Liver (tissue), 9 donors: ENCODE data around the gene CCS. TPM values are rescaled to one million over a fixed set of nuclear protein-coding genes. Genes with fewer than 3 reads are reported as not detected.

Source experiments
- DNase-seq: peaks from one replicate; pipeline ENCODE4 v3.0.0-alpha.2; 2017; ENCODE audit warnings: low spot score
- H3K27ac ChIP-seq, 2 donors: one replicate each; pipeline ENCODE4 v1.7.0; 2013; ENCODE audit warnings: inconsistent platforms in 2 of 2, low read length in 2 of 2, control low read depth in 1 of 2, low read depth in 1 of 2, mild to moderate bottlenecking in 1 of 2
- H3K27me3 ChIP-seq, 4 donors: one replicate each; pipeline versions ENCODE4 v1.6.1 to v1.7.0; 2013; ENCODE audit warnings: low read length in 3 of 4, inconsistent platforms in 1 of 4, mild to moderate bottlenecking in 1 of 4, moderate library complexity in 1 of 4; ENCODE audit not compliant: control insufficient read depth in 4 of 4, insufficient read depth in 4 of 4
- H3K36me3 ChIP-seq, 4 donors: one replicate each; pipeline versions ENCODE4 v1.6.1 to v1.7.0; 2013; ENCODE audit warnings: low read length in 3 of 4, mild to moderate bottlenecking in 3 of 4, low read depth in 1 of 4, moderate library complexity in 1 of 4; ENCODE audit not compliant: control insufficient read depth in 4 of 4, insufficient read depth in 3 of 4
- H3K4me1 ChIP-seq, 4 donors: one replicate each; pipeline versions ENCODE4 v1.6.1 to v1.7.0; 2013; ENCODE audit warnings: low read length in 3 of 4, mild to moderate bottlenecking in 3 of 4, moderate library complexity in 1 of 4; ENCODE audit not compliant: control insufficient read depth in 4 of 4, insufficient read depth in 4 of 4
- H3K4me3 ChIP-seq, 3 donors: one replicate each; pipeline versions ENCODE4 v1.6.1 to v1.7.0; 2013; ENCODE audit warnings: low read length in 3 of 3, control low read depth in 1 of 3, low read depth in 1 of 3, mild to moderate bottlenecking in 1 of 3
- H3K9ac ChIP-seq, 2 donors: one replicate each; pipeline ENCODE4 v1.7.0; 2013; ENCODE audit warnings: low read length in 2 of 2, mild to moderate bottlenecking in 2 of 2, moderate library complexity in 2 of 2, control low read depth in 1 of 2, low read depth in 1 of 2
- H3K9me3 ChIP-seq, 4 donors: one replicate each; pipeline versions ENCODE4 v1.6.1 to v1.7.0; 2013; ENCODE audit warnings: low read length in 3 of 4; ENCODE audit not compliant: control insufficient read depth in 4 of 4
- CTCF ChIP-seq: fragments of 150-350 bp; IDR thresholded peaks from 2 replicates; pipeline ENCODE4 v1.5.1; 2017; ENCODE audit warnings: improper control_type of control experiment, low read depth, low read length; ENCODE audit not compliant: missing input control
- FOXA1 ChIP-seq: IDR thresholded peaks from 2 replicates; pipeline ENCODE4 v1.6.1; 2016; ENCODE audit warnings: antibody characterized with exemption
- FOXA2 ChIP-seq: IDR thresholded peaks from 2 replicates; pipeline ENCODE4 v1.6.1; 2016; ENCODE audit warnings: antibody characterized with exemption
- GABPA ChIP-seq, 2 donors: IDR thresholded peaks in 1 of 2; conservative IDR thresholded peaks in 1 of 2; 2 replicates each; pipeline ENCODE4 v1.6.1; 2016; ENCODE audit warnings: antibody characterized with exemption in 2 of 2, mild to moderate bottlenecking in 1 of 2, moderate library complexity in 1 of 2
- HNF4A ChIP-seq, 2 donors: conservative IDR thresholded peaks; 2 replicates each; pipeline ENCODE4 v1.6.1; 2016; ENCODE audit warnings: antibody characterized with exemption in 2 of 2, mild to moderate bottlenecking in 2 of 2
- HNF4G ChIP-seq: IDR thresholded peaks from 2 replicates; pipeline ENCODE4 v1.6.1; 2016; ENCODE audit warnings: antibody characterized with exemption
- JUND ChIP-seq, 2 donors: IDR thresholded peaks; 2 replicates each; pipeline ENCODE4 v1.6.1; 2016; ENCODE audit warnings: antibody characterized with exemption in 2 of 2
- NR2F2 ChIP-seq: IDR thresholded peaks from 2 replicates; pipeline ENCODE4 v1.6.1; 2016; ENCODE audit warnings: antibody characterized with exemption
- RAD21 ChIP-seq, 2 donors: IDR thresholded peaks; 2 replicates each; pipeline ENCODE4 v1.6.1; 2016; ENCODE audit warnings: antibody characterized with exemption in 2 of 2, mild to moderate bottlenecking in 2 of 2
- REST ChIP-seq: IDR thresholded peaks from 2 replicates; pipeline ENCODE4 v1.6.1; 2016; ENCODE audit warnings: antibody characterized with exemption, mild to moderate bottlenecking
- RXRA ChIP-seq, 2 donors: IDR thresholded peaks; 2 replicates each; pipeline ENCODE4 v1.6.1; 2017 to 2018; ENCODE audit warnings: antibody characterized with exemption in 2 of 2, mild to moderate bottlenecking in 1 of 2
- SP1 ChIP-seq: IDR thresholded peaks from 2 replicates; pipeline ENCODE4 v1.6.1; 2018; ENCODE audit warnings: antibody characterized with exemption, mild to moderate bottlenecking
- TAF1 ChIP-seq: conservative IDR thresholded peaks from 2 replicates; pipeline ENCODE4 v1.6.1; 2016; ENCODE audit warnings: antibody characterized with exemption, mild to moderate bottlenecking
- YY1 ChIP-seq: IDR thresholded peaks from 2 replicates; pipeline ENCODE4 v1.6.1; 2016; ENCODE audit warnings: antibody characterized with exemption, mild to moderate bottlenecking
- ZBTB33 ChIP-seq: IDR thresholded peaks from 2 replicates; pipeline ENCODE4 v1.6.1; 2016; ENCODE audit warnings: antibody characterized with exemption
- WGBS: extraction: QIAGEN DNeasy Blood & Tissue Kit; methylation state at CpG from one replicate; pipeline ENCODE4 v1.1.7; 2013; 5-methylcytosine and 5-hydroxymethylcytosine counted together
- polyA plus RNA-seq, 2 donors: library from polyadenylated mRNA; stranded (reverse) in 1 of 2; unstranded in 1 of 2; fragments of 200-250 nt in 1 of 2; fragments of >200 nt in 1 of 2; fragmentation: Nextera tagmentation in 1 of 2; extraction: Ambion mirVana in 1 of 2; gene quantifications; one replicate each; pipeline versions ENCODE4 v1.2.1 to v1.2.3, GENCODE V29; 2013 to 2015
- total RNA-seq, 2 donors: library from RNA; depleted of rRNA; stranded (reverse); fragments of >200 nt; gene quantifications; one replicate each; pipeline ENCODE4 v1.2.3, GENCODE V29; 2014
- TF ChIP-seq, protein P1 (sequence below): IDR thresholded peaks from 2 replicates; pipeline ENCODE4 v1.6.1; 2016; ENCODE audit warnings: antibody characterized with exemption
- donor health status: healthy.
- donor health status: healthy.
- donor health status: healthy.
- donor health status: healthy.
- donor health status: healthy.

CCS gene
- total and polyA plus RNA-seq, 4 donors: 30.2 to 80.2 (median 46.8) TPM

DNA sequence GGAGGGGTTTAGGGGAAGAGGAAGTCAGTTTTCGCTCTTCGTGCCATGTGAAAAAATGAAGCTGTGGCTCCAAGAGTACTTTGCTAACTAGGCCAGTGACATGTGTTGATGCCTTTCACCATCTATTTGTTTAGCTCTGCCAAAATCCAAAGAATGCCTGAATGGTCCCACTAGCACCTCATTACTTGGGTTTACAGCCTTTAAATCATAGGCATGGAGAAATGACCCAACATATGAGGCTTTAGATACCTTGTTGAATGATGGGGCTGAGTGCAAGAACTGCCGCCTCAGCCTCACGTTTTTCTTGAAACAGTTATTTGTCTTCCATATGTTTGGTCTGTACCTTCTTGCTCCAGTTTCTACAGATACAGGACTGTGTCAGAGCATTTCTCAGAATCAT lies 53.8 kb downstream of the CCS start:
- H3K36me3 ChIP-seq: peaks cover 17 to 71% (median 49%) of the 10 kb centered on the region in 4 donors
- DNase-seq: no peak
- no peak overlapping the region for H3K27ac ChIP-seq
- no peaks in the 10 kb centered on the region for H3K27me3 ChIP-seq
- H3K4me3 ChIP-seq: no peak overlapping the region
- no peak for TF ChIP-seq JUND (IDR thresholded peaks at IDR 0.05)
- no peak for TF ChIP-seq GABPA (IDR thresholded peaks at IDR 0.05 in 1 of 2, conservative IDR thresholded peaks at IDR 0.05 in 1 of 2)
- TF ChIP-seq RAD21 (IDR thresholded peaks at IDR 0.05): no peak
- TF ChIP-seq FOXA2: no peak
- TF ChIP-seq FOXA1: no peak
- peaks cover 6 to 34% (median 20%) of the 10 kb centered on the region in 4 donors for H3K4me1 ChIP-seq
- no peak overlapping the region for H3K9ac ChIP-seq
- no peaks in the 10 kb centered on the region for H3K9me3 ChIP-seq
- WGBS: 85% methylated on average over 4 of the region's 4 CpGs

DNA sequence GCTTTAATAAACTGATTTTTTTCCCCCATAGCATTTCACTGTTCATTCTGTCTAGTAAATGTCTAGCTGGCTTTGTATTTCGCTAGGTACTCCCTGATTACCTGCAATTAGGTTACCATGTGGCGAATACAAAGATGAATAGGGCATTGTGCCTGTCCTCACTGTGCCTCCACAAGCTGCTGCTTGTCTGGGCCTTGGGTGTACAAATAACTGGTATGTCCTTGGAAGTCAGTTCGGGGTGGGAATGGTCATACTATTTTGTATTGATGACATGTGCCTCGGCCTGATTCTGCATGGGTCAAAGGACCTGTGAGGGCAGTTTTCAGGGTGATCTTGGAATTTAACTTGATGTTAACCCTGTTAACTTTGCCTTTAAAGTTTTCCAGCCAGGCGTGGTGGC lies 56.9 kb downstream of the CCS start:
- TF ChIP-seq TAF1 (no peak), NR2F2 (no peak), RAD21 (IDR thresholded peaks at IDR 0.05) (no peak), HNF4G (no peak), REST (no peak), FOXA1 (no peak), YY1 (no peak), RXRA (IDR thresholded peaks at IDR 0.05) (no peak), GABPA (IDR thresholded peaks at IDR 0.05 in 1 of 2, conservative IDR thresholded peaks at IDR 0.05 in 1 of 2) (no peak), JUND (IDR thresholded peaks at IDR 0.05) (no peak), HNF4A (conservative IDR thresholded peaks at IDR 0.05) (no peak), SP1 (no peak), FOXA2 (no peak), CTCF (no peak), ZBTB33 (no peak)
- TF ChIP-seq, protein P1, sequence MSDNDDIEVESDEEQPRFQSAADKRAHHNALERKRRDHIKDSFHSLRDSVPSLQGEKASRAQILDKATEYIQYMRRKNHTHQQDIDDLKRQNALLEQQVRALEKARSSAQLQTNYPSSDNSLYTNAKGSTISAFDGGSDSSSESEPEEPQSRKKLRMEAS: no peak
- WGBS: 96% methylated on average over 5 of the region's 5 CpGs
- H3K36me3 ChIP-seq: peaks cover 11 to 46% (median 34%) of the 10 kb centered on the region in 4 donors

More for the DNA sequence above, 56.9 kb downstream of the CCS start:
- H3K9me3 ChIP-seq: no peaks in the 10 kb centered on the region
- H3K27ac ChIP-seq: no peak overlapping the region
- peaks cover 0 to 7% (median 4%) of the 10 kb centered on the region in 4 donors for H3K4me1 ChIP-seq
- DNase-seq: no peak
- H3K4me3 ChIP-seq: no peak overlapping the region
- no peaks in the 10 kb centered on the region for H3K27me3 ChIP-seq
- H3K9ac ChIP-seq: no peak overlapping the region
